NCI-H2196 treated with DMSO at 0.1 percent for 48 hours (cell line): ENCODE results near the gene PRDM15.

Experiments used
- DNase-seq: peaks from one replicate; lab custom pipeline; 2025; ENCODE audit not compliant: unreplicated experiment; lab: John Stamatoyannopoulos, UW

The PRDM15 gene

GRCh38 chr21:41879190-41879998 lies at the start of gene PRDM15:
TSS of gene PRDM15 (minus strand) at chr21:41879344. CDS start at chr21:41860363, 18,981 bp downstream.
- peak; percentile 69 for DNase-seq

- DNase-seq = no peak
Observed at GRCh38 chr21:41928621-41929220, 49.6 kb upstream of the PRDM15 start.

- DNase-seq = no peak
Observed at GRCh38 chr21:41927727-41928409, 48.7 kb upstream of the PRDM15 start.

- DNase-seq = no peak
Observed at GRCh38 chr21:41926807-41927171, 47.6 kb upstream of the PRDM15 start.

GRCh38 chr21:41926117-41926806 lies 47.1 kb upstream of the PRDM15 start:
- peak; percentile 5 for DNase-seq

- no peak for DNase-seq
Observed at GRCh38 chr21:41925767-41926116, 46.6 kb upstream of the PRDM15 start.

- DNase-seq = no peak
Observed at GRCh38 chr21:41924368-41924754, 45.2 kb upstream of the PRDM15 start.

- no peak for DNase-seq
Observed at GRCh38 chr21:41923631-41924367, 44.7 kb upstream of the PRDM15 start.

- no peak for DNase-seq
Observed at GRCh38 chr21:41923186-41923585, 44.0 kb upstream of the PRDM15 start.

GRCh38 chr21:41921021-41921420 lies 41.9 kb upstream of the PRDM15 start:
- DNase-seq = no peak

GRCh38 chr21:41920476-41920875 lies 41.3 kb upstream of the PRDM15 start:
- no peak for DNase-seq

- no peak for DNase-seq
Observed at GRCh38 chr21:41919666-41920398, 40.7 kb upstream of the PRDM15 start.

- DNase-seq = no peak
Observed at GRCh38 chr21:41918561-41919358, 39.6 kb upstream of the PRDM15 start.

GRCh38 chr21:41917531-41917930 lies 38.4 kb upstream of the PRDM15 start:
- no peak for DNase-seq

GRCh38 chr21:41916888-41917433 lies 37.8 kb upstream of the PRDM15 start:
- DNase-seq = no peak

GRCh38 chr21:41914965-41915364 lies 35.8 kb upstream of the PRDM15 start:
- no peak for DNase-seq

GRCh38 chr21:41914358-41914757 lies 35.2 kb upstream of the PRDM15 start:
- DNase-seq = no peak

GRCh38 chr21:41913230-41913629 lies 34.1 kb upstream of the PRDM15 start:
- no peak for DNase-seq

- no peak for DNase-seq
Observed at GRCh38 chr21:41908829-41909228, 29.7 kb upstream of the PRDM15 start.
